Activated CD8-positive, alpha-beta memory T cell treated with anti-CD3 and anti-CD28 coated beads, Interleukin-2, amount 50 U/mL, for 48 hours (primary cell): ENCODE measurements around the gene LZIC.
A peak's percentile ranks its signal among the peaks of the same experiment; 100 is the strongest.
"Not testable (repeated sequence)": the region's sequence is repeated elsewhere in the genome, so short reads cannot be mapped to it uniquely, and the experiment has no call there.

ENCODE experiments used
- DNase-seq: peaks from one replicate; pipeline ENCODE4 v3.0.0-alpha.2; 2020

Gene LZIC

GRCh38 chr1:9942939-9943788 lies at the start of gene LZIC, which contains the start of gene NMNAT1:
TSS of gene LZIC (minus strand) at chr1:9943391. CDS start at chr1:9936619, 6,772 bp downstream.
TSS of gene NMNAT1 (plus strand) at chr1:9943475. CDS start at chr1:9972074, 28,599 bp downstream.
- peak; percentile 96 for DNase-seq

- no peak for DNase-seq
Observed at GRCh38 chr1:9992910-9993309, 49.7 kb upstream of the LZIC start.

- DNase-seq: no peak
Observed at GRCh38 chr1:9990944-9991343, 47.8 kb upstream of the LZIC start.

- no peak for DNase-seq
Observed at GRCh38 chr1:9989773-9990172, 46.6 kb upstream of the LZIC start.

GRCh38 chr1:9985001-9985400 lies 41.8 kb upstream of the LZIC start:
- DNase-seq: no peak

GRCh38 chr1:9984253-9984652 lies 41.1 kb upstream of the LZIC start:
- DNase-seq: no peak

GRCh38 chr1:9960706-9961562 lies 17.7 kb upstream of the LZIC start:
- DNase-seq: no peak

- DNase-seq: no peak
Observed at GRCh38 chr1:9960011-9960410, 16.8 kb upstream of the LZIC start.

- no peak for DNase-seq
Observed at GRCh38 chr1:9957726-9958125, 14.5 kb upstream of the LZIC start.

GRCh38 chr1:9946315-9946714 lies 3.1 kb upstream of the LZIC start:
- DNase-seq: no peak

GRCh38 chr1:9942399-9942938 lies 722 bp downstream of the LZIC start:
- no peak for DNase-seq

GRCh38 chr1:9929431-9930385 lies 13.5 kb downstream of the LZIC start:
- DNase-seq: no peak

- DNase-seq: no peak
Observed at GRCh38 chr1:9927259-9927658, 15.9 kb downstream of the LZIC start.

GRCh38 chr1:9922342-9922741 lies 20.8 kb downstream of the LZIC start:
- no peak for DNase-seq

GRCh38 chr1:9920606-9921005 lies 22.6 kb downstream of the LZIC start:
- DNase-seq: peak; percentile 4

- DNase-seq: no peak
Observed at GRCh38 chr1:9917901-9918300, 25.3 kb downstream of the LZIC start.

- not testable (repeated sequence) for DNase-seq
Observed at GRCh38 chr1:9917495-9917894, 25.7 kb downstream of the LZIC start.

GRCh38 chr1:9916452-9916851 lies 26.7 kb downstream of the LZIC start:
- peak; percentile 1 for DNase-seq

GRCh38 chr1:9914610-9914937 lies 28.6 kb downstream of the LZIC start:
- DNase-seq: peak; percentile 2

GRCh38 chr1:9912264-9912936 lies 30.8 kb downstream of the LZIC start:
- no peak for DNase-seq

- peak; percentile 100 for DNase-seq
Observed at GRCh38 chr1:9910423-9911178, 32.6 kb downstream of the LZIC start.
